Lower leg skin (tissue), 4 donors: Measurements from ENCODE around the gene UPK2. TPM values are rescaled to one million over a fixed set of nuclear protein-coding genes. Genes with fewer than 3 reads are reported as not detected.

Experiments used
- DNase-seq, 2 donors: peaks; one replicate each; pipeline ENCODE4 v3.0.0-alpha.2; 2019; ENCODE audit warnings: low spot score in 2 of 2
- H3K4me3 ChIP-seq: fragments of 200-600 bp; sonication (generic); 2 replicates; pipeline ENCODE4 v1.5.1; 2017; ENCODE audit warnings: mild to moderate bottlenecking, low read depth; ENCODE audit not compliant: poor library complexity, severe bottlenecking
- POLR2A ChIP-seq, 2 donors: fragments of 450-650 bp; IDR thresholded peaks; one replicate each; pipeline ENCODE4 v1.6.1; 2016 to 2017; ENCODE audit warnings: antibody characterized with exemption in 2 of 2, mild to moderate bottlenecking in 1 of 2, moderate library complexity in 1 of 2
- WGBS, 2 donors: methylation state at CpG; one replicate each; pipeline ENCODE4 v1.1.5; 2018; 5-methylcytosine and 5-hydroxymethylcytosine counted together
- intact Hi-C: fragments of 100-400 bp; cut with DNase I; formaldehyde crosslinking; loops from one replicate; pipeline ENCODE4 v1.15.0; 2023; ENCODE audit warnings: low total_unique reads
- total RNA-seq, 4 donors: library from RNA; depleted of rRNA; stranded (reverse); fragments of >200 nt; gene quantifications; one replicate each; pipeline ENCODE4 v1.1.0, GENCODE V29; 2016
- TF ChIP-seq, protein P1 (sequence below), 3 donors: fragments of 450-650 bp; IDR thresholded peaks; one replicate each; pipeline ENCODE4 v1.5.1; 2016; ENCODE audit warnings: antibody characterized with exemption in 3 of 3, mild to moderate bottlenecking in 3 of 3, moderate library complexity in 2 of 3

UPK2 gene
- total RNA-seq, 4 donors from 2014 or later, result not detected

DNA sequence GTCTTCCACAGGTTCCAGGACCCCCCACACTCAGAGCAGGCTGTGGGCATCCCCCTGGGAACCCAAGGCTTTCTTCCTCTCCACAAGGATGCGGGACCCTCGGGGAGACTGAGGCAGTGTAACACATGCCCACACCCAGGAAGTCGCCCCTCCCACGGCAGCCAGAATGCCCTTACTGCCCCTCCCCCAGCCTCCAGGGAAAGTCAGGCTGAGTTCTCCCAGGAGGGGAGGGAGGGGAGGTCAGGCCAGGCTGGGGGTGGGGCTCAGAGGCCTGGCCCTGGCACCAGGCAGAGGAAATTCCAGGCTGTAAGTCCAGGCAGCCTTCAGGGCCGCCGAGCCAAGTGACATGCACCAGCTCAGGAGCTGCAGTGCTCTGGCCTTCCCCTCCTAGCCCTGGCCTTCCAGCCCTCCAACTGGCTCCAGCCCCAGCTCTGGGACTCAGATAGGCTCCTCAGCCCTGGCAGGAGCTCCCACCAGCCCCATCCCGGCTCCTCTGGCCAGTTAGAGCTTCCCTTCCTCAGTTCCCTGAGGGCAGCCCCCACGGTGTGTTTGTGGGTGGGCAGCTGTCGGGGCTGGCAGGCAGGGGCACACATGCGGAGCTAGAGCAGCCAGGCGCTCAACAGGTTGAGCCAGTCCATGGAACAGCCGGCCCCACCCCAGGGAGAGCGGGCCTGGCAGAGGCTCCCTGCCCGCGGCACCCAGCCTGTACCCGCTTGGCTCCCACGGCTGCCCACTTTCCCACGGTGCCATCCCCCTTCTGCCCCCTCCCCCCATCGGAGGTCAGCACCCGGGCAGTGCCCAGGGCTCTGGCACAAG is 34.0 kb upstream of the UPK2 start:
- peak; percentile 70 to 95 for DNase-seq
- intact Hi-C loops, result no loop called here
- 5 to 9% methylated on average over 7 to 16 of the region's 20 CpGs for WGBS, 2 donors
- H3K4me3 ChIP-seq, result peak overlapping the region; percentile 17
- TF ChIP-seq POLR2A (IDR thresholded peaks at IDR 0.05), result no peak
- TF ChIP-seq, protein P1, sequence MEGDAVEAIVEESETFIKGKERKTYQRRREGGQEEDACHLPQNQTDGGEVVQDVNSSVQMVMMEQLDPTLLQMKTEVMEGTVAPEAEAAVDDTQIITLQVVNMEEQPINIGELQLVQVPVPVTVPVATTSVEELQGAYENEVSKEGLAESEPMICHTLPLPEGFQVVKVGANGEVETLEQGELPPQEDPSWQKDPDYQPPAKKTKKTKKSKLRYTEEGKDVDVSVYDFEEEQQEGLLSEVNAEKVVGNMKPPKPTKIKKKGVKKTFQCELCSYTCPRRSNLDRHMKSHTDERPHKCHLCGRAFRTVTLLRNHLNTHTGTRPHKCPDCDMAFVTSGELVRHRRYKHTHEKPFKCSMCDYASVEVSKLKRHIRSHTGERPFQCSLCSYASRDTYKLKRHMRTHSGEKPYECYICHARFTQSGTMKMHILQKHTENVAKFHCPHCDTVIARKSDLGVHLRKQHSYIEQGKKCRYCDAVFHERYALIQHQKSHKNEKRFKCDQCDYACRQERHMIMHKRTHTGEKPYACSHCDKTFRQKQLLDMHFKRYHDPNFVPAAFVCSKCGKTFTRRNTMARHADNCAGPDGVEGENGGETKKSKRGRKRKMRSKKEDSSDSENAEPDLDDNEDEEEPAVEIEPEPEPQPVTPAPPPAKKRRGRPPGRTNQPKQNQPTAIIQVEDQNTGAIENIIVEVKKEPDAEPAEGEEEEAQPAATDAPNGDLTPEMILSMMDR (IDR thresholded peaks at IDR 0.05), result no peak

DNA sequence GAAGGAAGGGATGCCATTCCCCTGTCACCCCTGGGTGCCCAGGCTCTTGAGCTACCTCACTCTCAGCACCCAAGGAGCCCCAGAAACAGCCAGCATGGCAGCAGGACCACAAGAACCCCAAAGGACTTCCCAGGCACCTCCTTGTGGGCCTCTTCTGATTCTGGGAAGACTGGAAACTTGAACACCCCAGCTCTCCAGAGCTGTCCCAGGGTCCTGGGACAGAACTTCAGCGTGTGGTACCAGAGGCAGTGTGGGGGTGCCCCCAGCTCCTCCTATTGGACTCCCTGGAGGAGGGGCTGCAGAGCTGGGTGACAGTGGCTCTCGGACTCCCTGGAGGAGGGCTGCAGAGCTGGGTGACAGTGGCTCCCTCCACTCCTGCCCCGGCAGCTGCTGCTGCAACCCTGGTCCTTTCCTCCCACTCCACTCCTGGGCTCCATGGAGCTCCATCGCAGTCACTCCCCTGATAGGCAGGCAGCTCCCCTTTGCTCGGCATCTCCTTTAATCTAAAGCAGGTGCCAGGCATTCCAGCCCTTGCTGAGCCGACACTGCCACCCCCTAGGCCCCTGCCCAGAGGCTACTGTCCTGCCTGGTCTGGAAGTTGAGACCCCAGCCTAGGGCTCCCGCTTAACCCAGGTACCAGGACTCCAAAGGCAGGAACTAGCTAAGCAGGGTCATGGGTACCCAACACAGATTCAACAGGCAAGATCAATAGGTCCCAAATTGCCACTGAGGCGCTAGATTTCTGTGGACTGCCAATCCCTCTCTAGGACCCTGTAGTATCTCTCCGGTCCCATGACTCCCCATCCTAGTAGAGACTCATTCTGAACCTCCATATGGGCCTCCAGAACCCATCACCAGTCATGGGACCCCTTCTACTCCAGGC is 33.1 kb upstream of the UPK2 start:
- intact Hi-C loops, result no loop called here
- peak overlapping the region; percentile 89 for H3K4me3 ChIP-seq
- DNase-seq, result no peak
- 13 to 36% methylated on average over 9 of the region's 9 CpGs for WGBS, 2 donors
- TF ChIP-seq POLR2A (IDR thresholded peaks at IDR 0.05), result no peak
- TF ChIP-seq, protein P1 (IDR thresholded peaks at IDR 0.05), result no peak

DNA sequence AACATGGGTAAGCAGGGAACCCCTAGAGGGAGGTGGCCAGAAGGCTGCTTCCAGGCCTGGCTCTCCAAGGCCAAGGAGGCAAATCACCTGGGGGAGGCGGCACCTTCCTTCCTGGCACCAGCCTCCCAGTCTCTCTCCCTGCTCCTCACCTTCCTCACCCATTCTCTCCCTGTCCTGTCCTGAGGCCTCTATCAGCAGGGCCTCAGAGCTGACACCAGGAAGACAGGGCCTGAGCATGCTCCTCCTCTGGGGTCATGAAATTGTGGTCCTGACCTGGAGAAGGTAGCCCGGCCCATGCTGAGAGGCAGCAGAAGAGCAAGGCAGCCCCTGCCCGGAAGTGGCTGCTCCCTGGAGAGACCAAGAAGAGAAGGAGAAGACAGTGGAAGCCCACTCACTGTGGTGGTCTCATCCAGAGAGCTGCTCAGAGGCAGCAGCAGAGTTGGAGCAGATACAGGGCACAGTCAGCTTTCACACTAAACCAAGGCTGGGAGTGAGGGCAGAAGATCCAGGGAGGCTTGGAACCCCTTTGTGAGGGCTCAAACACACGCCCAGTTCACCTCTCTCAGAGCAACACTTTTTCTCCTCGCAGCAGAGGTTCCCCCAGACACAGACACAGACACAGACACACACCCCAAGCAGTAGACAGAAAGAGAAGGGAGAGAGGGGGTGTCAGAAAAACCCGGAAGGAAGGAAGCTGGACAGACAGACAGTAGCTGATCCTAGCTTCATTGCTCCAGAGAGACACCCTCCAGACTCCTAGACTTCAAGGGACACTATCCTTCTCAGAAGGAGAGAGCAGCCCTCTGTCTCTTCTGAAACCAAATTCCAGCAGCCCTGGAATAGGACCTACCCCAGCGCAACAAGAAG is 32.1 kb upstream of the UPK2 start:
- TF ChIP-seq, protein P1 (IDR thresholded peaks at IDR 0.05), result no peak
- TF ChIP-seq POLR2A (IDR thresholded peaks at IDR 0.05), result no peak
- DNase-seq, result peak in 1 of 2 donors; percentile 21
- intact Hi-C loops, result no loop called here

DNA sequence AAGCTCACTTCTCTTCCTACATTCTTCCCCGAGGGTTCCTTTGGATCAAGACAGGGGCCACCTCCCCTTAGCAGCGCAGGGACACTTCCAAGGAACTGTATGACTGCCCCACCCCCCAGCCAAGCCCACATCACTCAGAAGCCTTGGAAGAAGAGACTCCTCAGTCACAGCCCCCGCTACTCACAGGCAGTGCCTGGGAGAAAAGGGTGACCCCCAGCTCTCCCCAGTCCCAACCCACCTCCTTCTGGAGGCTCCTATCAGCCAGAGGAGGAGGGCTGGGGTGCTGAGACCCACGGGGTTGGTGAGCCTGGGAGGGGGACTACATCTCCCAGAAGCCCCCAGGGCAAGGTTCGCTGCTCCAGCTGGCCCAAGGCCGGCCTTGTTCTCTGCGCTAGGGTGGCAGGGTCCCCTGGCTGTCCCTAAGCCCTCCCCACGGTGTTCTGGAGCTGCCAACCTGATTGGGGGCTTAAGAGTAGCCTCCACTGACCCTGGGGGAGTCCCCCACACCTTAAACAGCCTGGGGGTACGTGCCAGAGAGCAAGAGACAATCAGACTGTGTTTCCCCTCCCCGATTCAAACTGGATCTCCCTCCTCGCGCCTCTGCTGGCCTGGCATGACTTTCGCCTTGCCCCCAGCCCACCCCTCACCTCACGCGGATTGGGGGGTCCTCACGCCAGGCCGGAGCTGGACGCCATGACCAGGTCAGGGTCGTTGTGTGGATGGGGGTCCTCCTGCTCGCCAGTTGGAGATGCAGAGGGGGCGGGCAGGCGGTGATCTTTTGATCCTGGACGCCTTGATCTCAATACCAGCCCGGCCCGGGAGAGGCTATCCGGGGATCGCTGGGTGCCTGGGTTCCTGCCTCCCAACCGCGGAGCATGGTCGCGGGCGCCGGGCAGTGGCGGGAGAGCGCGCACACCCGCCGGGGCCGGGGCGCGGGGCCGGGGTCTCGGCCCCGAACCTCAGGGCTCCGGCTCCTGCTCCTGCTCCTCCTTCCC is 31.2 kb upstream of the UPK2 start:
- TF ChIP-seq, protein P1 (IDR thresholded peaks at IDR 0.05), result no peak
- TF ChIP-seq POLR2A (IDR thresholded peaks at IDR 0.05), result no peak
- DNase-seq, result peak; percentile 56 to 95
- WGBS, 2 donors, result 0% methylated on average over 25 to 31 of the region's 45 CpGs
- intact Hi-C loops, result no loop called here
- peak overlapping the region; percentile 89 for H3K4me3 ChIP-seq

More for the DNA sequence above, 32.1 kb upstream of the UPK2 start:
- H3K4me3 ChIP-seq, result peak overlapping the region; percentile 89
- 4 to 8% methylated on average over 7 of the region's 7 CpGs for WGBS, 2 donors
